ENCODE measurements around the gene ATP8B3.

DNA sequence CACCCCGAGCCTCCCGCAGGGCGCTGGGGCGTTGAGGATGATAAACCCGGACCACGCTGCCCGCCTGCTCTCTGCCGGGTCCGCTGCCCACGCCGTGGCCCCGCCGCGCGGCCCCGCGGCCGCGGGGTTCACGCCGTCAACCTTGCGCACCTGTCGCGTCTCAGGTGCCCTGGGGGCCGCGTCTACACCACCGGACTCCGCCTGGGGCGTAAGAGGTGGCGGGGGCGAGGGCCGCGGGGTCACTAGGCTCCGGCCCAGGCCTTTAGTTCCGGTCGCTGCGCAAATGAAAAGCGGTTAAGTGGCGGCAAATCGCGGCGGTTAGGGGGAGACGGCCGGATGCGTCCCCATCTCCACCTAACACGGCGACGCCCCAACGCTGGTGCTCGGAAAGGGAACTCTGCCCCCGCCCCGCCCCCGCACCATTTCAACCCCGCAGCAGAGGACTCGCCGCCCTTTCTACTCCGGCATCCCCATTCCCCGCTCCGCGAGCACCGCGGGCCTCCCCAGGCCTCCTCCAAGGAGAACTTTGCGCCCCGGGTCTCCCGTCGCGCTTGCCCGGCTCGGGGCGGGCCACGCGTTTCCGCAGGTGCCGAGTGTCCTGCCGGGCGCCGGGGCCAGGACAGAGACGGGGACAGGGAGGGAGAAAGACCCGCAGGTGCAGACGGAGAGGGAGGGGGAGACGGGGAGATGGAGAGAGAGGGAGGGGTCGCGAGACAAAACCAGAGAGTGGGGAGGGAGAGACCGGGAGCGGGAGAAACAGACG lies 54.4 kb downstream of the ATP8B3 start:
- TF ChIP-seq EP300 (IDR thresholded peaks at IDR 0.05; ENCODE audit: borderline replicate concordance), result no peak
- no peak for TF ChIP-seq TAF1 (IDR thresholded peaks at IDR 0.05; ENCODE audit: low read depth)
- TF ChIP-seq, protein P1, sequence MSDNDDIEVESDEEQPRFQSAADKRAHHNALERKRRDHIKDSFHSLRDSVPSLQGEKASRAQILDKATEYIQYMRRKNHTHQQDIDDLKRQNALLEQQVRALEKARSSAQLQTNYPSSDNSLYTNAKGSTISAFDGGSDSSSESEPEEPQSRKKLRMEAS (IDR thresholded peaks at IDR 0.05), result no peak
- TF ChIP-seq EGR1 (IDR thresholded peaks at IDR 0.05), result no peak
- TF ChIP-seq RAD21 (IDR thresholded peaks at IDR 0.05; ENCODE audit: low read depth), result no peak
- TF ChIP-seq YY1 (IDR thresholded peaks at IDR 0.05; ENCODE audit: low read depth), result no peak
- TF ChIP-seq CEBPB (IDR thresholded peaks at IDR 0.05), result no peak
- no peak for TF ChIP-seq ZBTB7A (IDR thresholded peaks at IDR 0.05; ENCODE audit: low read depth)
- TF ChIP-seq FOXM1 (IDR thresholded peaks at IDR 0.05; ENCODE audit: borderline replicate concordance, low read depth), result no peak
- TF ChIP-seq NFIC (IDR thresholded peaks at IDR 0.05), result no peak
- TF ChIP-seq, protein P2, sequence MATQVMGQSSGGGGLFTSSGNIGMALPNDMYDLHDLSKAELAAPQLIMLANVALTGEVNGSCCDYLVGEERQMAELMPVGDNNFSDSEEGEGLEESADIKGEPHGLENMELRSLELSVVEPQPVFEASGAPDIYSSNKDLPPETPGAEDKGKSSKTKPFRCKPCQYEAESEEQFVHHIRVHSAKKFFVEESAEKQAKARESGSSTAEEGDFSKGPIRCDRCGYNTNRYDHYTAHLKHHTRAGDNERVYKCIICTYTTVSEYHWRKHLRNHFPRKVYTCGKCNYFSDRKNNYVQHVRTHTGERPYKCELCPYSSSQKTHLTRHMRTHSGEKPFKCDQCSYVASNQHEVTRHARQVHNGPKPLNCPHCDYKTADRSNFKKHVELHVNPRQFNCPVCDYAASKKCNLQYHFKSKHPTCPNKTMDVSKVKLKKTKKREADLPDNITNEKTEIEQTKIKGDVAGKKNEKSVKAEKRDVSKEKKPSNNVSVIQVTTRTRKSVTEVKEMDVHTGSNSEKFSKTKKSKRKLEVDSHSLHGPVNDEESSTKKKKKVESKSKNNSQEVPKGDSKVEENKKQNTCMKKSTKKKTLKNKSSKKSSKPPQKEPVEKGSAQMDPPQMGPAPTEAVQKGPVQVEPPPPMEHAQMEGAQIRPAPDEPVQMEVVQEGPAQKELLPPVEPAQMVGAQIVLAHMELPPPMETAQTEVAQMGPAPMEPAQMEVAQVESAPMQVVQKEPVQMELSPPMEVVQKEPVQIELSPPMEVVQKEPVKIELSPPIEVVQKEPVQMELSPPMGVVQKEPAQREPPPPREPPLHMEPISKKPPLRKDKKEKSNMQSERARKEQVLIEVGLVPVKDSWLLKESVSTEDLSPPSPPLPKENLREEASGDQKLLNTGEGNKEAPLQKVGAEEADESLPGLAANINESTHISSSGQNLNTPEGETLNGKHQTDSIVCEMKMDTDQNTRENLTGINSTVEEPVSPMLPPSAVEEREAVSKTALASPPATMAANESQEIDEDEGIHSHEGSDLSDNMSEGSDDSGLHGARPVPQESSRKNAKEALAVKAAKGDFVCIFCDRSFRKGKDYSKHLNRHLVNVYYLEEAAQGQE (IDR thresholded peaks at IDR 0.05; ENCODE audit: low read depth), result no peak

All from Ishikawa (cell line).